T-cell (primary cell): Measurements from ENCODE around the gene ZNF135. TPM values are rescaled to one million over a fixed set of nuclear protein-coding genes. Genes with fewer than 3 reads are reported as not detected.

Experiments used
- ATAC-seq, 4 experiments: fragments of 200-7000 bp in 3 of 4; fragments of 150-1000 bp in 1 of 4; cut with Tn5 transposase; replicated peaks in 1 of 4; 1 replicate in 3 of 4; 2 replicates in 1 of 4; pipeline ENCODE4 v1.10.0; 2021; ENCODE audit warnings: moderate library complexity in 3 of 4, mild to moderate bottlenecking in 2 of 4, moderate number of reproducible peaks in 1 of 4
- CTCF ChIA-PET, 2 donors: fragments of 300-600 bp; sonication (Branson Sonifier 250); formaldehyde crosslinking; loops; one replicate each; lab custom pipeline; 2022; ENCODE audit warnings: antibody characterized with exemption in 2 of 2; lab: Charles Lee
- POLR2A ChIA-PET, 2 donors: fragments of 300-600 bp; sonication (Branson Sonifier 250); formaldehyde crosslinking; loops; one replicate each; lab custom pipeline; 2022; ENCODE audit warnings: antibody characterized with exemption in 2 of 2; lab: Charles Lee
- DNase-seq, 35 experiments: peaks; one replicate each; pipeline versions ENCODE4 v3.0.0 to v3.0.0-alpha.2; 2013 to 2023
- H3K27ac ChIP-seq: one replicate; pipeline ENCODE4 v1.5.1; 2013; ENCODE audit warnings: low read length
- H3K27me3 ChIP-seq, 2 experiments: replicated peaks in 1 of 2; 1 replicate in 1 of 2; 2 replicates in 1 of 2; pipeline versions ENCODE4 v1.6.1 to v1.7.0; 2013; ENCODE audit warnings: low read length in 1 of 2, mixed read lengths in 1 of 2; ENCODE audit not compliant: control insufficient read depth in 2 of 2, insufficient read depth in 2 of 2; ENCODE audit errors: extremely low read depth in 1 of 2
- H3K36me3 ChIP-seq, 2 donors: 1 replicate in 1 of 2; 2 replicates in 1 of 2; pipeline versions ENCODE4 v1.6.1 to v1.7.0; 2013; ENCODE audit warnings: low read length in 1 of 2; ENCODE audit not compliant: control insufficient read depth in 2 of 2, insufficient read depth in 1 of 2; ENCODE audit errors: extremely low read depth in 1 of 2
- H3K4me1 ChIP-seq, 2 experiments: 1 replicate in 1 of 2; 2 replicates in 1 of 2; pipeline versions ENCODE4 v1.6.1 to v1.7.0; 2013; ENCODE audit warnings: low read length in 2 of 2, mixed read lengths in 1 of 2; ENCODE audit not compliant: insufficient read depth in 2 of 2, control insufficient read depth in 1 of 2; ENCODE audit errors: extremely low read depth in 1 of 2
- H3K4me3 ChIP-seq, 2 donors: 1 replicate in 1 of 2; 2 replicates in 1 of 2; pipeline versions ENCODE4 v1.5.1 to v1.7.0; 2013; ENCODE audit warnings: mild to moderate bottlenecking in 2 of 2, low read length in 1 of 2, moderate library complexity in 1 of 2; ENCODE audit not compliant: control insufficient read depth in 1 of 2; ENCODE audit errors: extremely low read depth in 1 of 2
- H3K9me3 ChIP-seq: 2 replicates; pipeline ENCODE4 v1.7.0; 2013
- H3K27ac Mint-ChIP-seq, 2 donors: one replicate each; pipeline ENCODE4 v1.8.0; 2020 to 2021; ENCODE audit warnings: mild to moderate bottlenecking in 2 of 2, mixed read lengths in 2 of 2
- H3K27me3 Mint-ChIP-seq, 2 donors: one replicate each; pipeline ENCODE4 v1.8.0; 2021 to 2022; ENCODE audit warnings: mixed read lengths in 2 of 2
- H3K36me3 Mint-ChIP-seq: one replicate; pipeline ENCODE4 v1.8.0; 2021; ENCODE audit warnings: mixed read lengths
- H3K4me1 Mint-ChIP-seq, 3 donors: one replicate each; pipeline ENCODE4 v1.8.0; 2020 to 2022; ENCODE audit warnings: mixed read lengths in 3 of 3, mild to moderate bottlenecking in 1 of 3
- H3K4me3 Mint-ChIP-seq, 3 donors: one replicate each; pipeline ENCODE4 v1.8.0; 2020 to 2022; ENCODE audit warnings: mild to moderate bottlenecking in 3 of 3, mixed read lengths in 3 of 3, moderate library complexity in 3 of 3
- H3K9me3 Mint-ChIP-seq, 3 donors: one replicate each; pipeline ENCODE4 v1.8.0; 2020 to 2022; ENCODE audit warnings: mixed read lengths in 3 of 3
- WGBS: methylation state at CpG from one replicate; pipeline ENCODE4 v1.1.5; 2013; ENCODE audit warnings: missing lambda C conversion rate; ENCODE audit not compliant: insufficient coverage; 5-methylcytosine and 5-hydroxymethylcytosine counted together
- total RNA-seq, 35 experiments: library from RNA in 6 of 35; stranded (reverse) in 6 of 35; fragments of 120-200 nt in 1 of 35; gene quantifications; one replicate each; pipeline versions ENCODE4 v1.2.1 to v1.2.4 and lab custom pipeline; 2013 to 2026

ZNF135 gene
- total RNA-seq, 5 donors from 2014 or later (not counting 1 experiment from before 2014, with no cell fraction given) = 1.2 to 2.8 (median 2.1) TPM

DNA sequence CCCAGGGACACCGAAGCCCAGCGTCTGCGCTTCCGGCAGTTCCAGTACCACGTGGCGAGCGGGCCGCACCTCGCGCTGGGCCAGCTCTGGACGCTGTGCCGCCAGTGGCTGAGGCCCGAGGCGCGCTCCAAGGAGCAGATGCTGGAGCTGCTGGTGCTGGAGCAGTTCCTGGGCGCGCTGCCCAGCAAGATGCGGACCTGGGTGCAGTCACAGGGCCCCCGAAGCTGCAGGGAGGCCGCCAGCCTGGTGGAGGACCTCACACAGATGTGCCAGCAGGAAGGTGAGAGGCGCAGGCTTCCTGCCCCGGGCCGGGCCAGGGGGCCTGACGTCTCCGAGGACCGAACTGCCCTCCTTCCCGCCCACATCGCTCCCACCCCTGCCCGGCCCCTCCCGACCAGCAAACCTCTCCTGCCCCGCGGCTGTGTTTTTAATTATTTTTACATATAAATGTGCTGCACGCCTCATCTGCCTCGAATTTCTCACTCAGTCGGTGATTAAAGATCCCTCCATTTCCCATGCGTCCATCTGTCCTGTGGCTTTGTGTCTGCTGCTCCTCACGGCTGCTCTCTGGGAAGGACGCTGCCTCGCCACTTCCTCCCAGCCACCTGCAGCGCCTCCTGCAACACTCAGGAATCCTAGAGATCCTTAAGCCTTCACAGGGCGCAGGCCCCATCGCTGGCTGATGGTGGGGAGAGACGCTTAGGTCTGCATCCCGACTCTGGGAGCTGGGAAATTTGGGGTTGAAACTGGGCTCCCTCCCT lies 21.0 kb upstream of the ZNF135 start:
- no peak overlapping the region for H3K4me3 ChIP-seq
- DNase-seq (no peak), ATAC-seq (no peak)
- no peaks in the 10 kb centered on the region for H3K4me1 ChIP-seq
- Mint-ChIP-seq H3K36me3 (peaks cover 23% of the 10 kb centered on the region), H3K9me3 (peaks cover 14 to 37% (median 27%) of the 10 kb centered on the region in 3 donors), H3K4me3 (no peak overlapping the region), H3K27ac (no peak overlapping the region), H3K27me3 (peaks cover 19 to 27% of the 10 kb centered on the region in 2 donors), H3K4me1 (peaks cover 0 to 1% (median 0%) of the 10 kb centered on the region in 3 donors)
- H3K27me3 ChIP-seq = peaks cover 0 to 71% of the 10 kb centered on the region in 2 experiments
- 55% methylated on average over 31 of the region's 44 CpGs for WGBS
- POLR2A ChIA-PET = no interaction called here
- no peaks in the 10 kb centered on the region for H3K9me3 ChIP-seq
- no peak overlapping the region for H3K27ac ChIP-seq
- CTCF ChIA-PET = no interaction called here
- H3K36me3 ChIP-seq = no peaks in the 10 kb centered on the region

DNA sequence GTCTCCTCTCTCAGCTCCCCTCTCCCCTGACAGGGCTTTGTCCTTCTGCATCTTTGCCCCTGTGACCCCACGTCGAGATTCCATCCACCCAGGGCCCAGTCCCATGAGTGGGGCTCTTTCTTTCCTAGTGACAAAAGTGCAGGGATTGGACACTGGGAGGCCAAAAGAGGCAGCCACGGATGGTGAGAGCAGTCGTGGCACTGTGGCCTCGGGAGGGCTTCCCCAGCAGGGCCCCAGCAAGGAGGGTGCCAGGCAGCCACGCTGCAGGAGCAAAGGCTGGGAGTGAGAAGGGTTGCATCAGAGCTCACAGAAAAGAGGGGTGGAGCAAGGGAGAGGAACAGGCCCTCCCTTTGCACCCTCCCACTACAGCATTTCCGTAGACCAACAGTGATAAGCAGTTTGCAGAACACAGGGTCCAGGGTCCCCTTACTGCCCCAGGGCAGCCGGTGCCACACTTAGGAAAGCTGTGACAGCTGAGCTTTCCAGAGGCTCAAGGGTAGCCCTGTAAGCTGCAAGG lies 20.3 kb upstream of the ZNF135 start:
- peaks cover 23% of the 10 kb centered on the region for H3K36me3 Mint-ChIP-seq
- Histone ChIP-seq H3K36me3 (no peaks in the 10 kb centered on the region), H3K4me3 (no peak overlapping the region), H3K27ac (no peak overlapping the region), H3K4me1 (no peaks in the 10 kb centered on the region), H3K27me3 (peaks cover 0 to 65% of the 10 kb centered on the region in 2 experiments), H3K9me3 (no peaks in the 10 kb centered on the region)
- ChIA-PET POLR2A (no interaction called here), CTCF (no interaction called here)
- DNase-seq = no peak
- peaks cover 14 to 42% (median 30%) of the 10 kb centered on the region in 3 donors for H3K9me3 Mint-ChIP-seq
- WGBS = 27% methylated on average over 3 of the region's 8 CpGs
- peaks cover 0 to 1% (median 0%) of the 10 kb centered on the region in 3 donors for H3K4me1 Mint-ChIP-seq
- no peak for ATAC-seq
- no peak overlapping the region for H3K27ac Mint-ChIP-seq
- H3K27me3 Mint-ChIP-seq = peaks cover 19 to 24% of the 10 kb centered on the region in 2 donors
- no peak overlapping the region for H3K4me3 Mint-ChIP-seq

GRCh38 chr19:58040751-58041525 lies 18.1 kb upstream of the ZNF135 start:
- H3K27ac ChIP-seq = no peak overlapping the region
- Mint-ChIP-seq H3K4me1 (no peaks in the 10 kb centered on the region), H3K27me3 (peaks cover 7 to 11% of the 10 kb centered on the region in 2 donors), H3K36me3 (peaks cover 10% of the 10 kb centered on the region), H3K4me3 (no peak overlapping the region), H3K27ac (no peak overlapping the region), H3K9me3 (peaks cover 13 to 35% (median 21%) of the 10 kb centered on the region in 3 donors)
- H3K4me1 ChIP-seq = no peaks in the 10 kb centered on the region
- no peak for DNase-seq
- no peak for ATAC-seq
- H3K36me3 ChIP-seq = no peaks in the 10 kb centered on the region
- 89% methylated on average over 20 of the region's 21 CpGs for WGBS
- no peak overlapping the region for H3K4me3 ChIP-seq
- peaks cover 0 to 51% of the 10 kb centered on the region in 2 experiments for H3K27me3 ChIP-seq
- CTCF ChIA-PET = no interaction called here
- POLR2A ChIA-PET = no interaction called here
- no peaks in the 10 kb centered on the region for H3K9me3 ChIP-seq

GRCh38 chr19:58042495-58043340 lies 16.4 kb upstream of the ZNF135 start:
- no peak overlapping the region for H3K4me3 ChIP-seq
- ATAC-seq (no peak), DNase-seq (no peak)
- Mint-ChIP-seq H3K27me3 (peaks cover 0 to 4% of the 10 kb centered on the region in 2 donors), H3K27ac (no peak overlapping the region), H3K9me3 (peaks cover 18 to 34% (median 24%) of the 10 kb centered on the region in 3 donors), H3K4me1 (no peaks in the 10 kb centered on the region), H3K36me3 (peaks cover 9% of the 10 kb centered on the region), H3K4me3 (no peak overlapping the region)
- POLR2A ChIA-PET = no interaction called here
- H3K27ac ChIP-seq = no peak overlapping the region
- peaks cover 0 to 42% of the 10 kb centered on the region in 2 experiments for H3K27me3 ChIP-seq
- no peaks in the 10 kb centered on the region for H3K36me3 ChIP-seq
- H3K9me3 ChIP-seq = no peaks in the 10 kb centered on the region
- CTCF ChIA-PET = no interaction called here
- H3K4me1 ChIP-seq = no peaks in the 10 kb centered on the region
- WGBS = 50% methylated on average over 39 of the region's 54 CpGs

DNA sequence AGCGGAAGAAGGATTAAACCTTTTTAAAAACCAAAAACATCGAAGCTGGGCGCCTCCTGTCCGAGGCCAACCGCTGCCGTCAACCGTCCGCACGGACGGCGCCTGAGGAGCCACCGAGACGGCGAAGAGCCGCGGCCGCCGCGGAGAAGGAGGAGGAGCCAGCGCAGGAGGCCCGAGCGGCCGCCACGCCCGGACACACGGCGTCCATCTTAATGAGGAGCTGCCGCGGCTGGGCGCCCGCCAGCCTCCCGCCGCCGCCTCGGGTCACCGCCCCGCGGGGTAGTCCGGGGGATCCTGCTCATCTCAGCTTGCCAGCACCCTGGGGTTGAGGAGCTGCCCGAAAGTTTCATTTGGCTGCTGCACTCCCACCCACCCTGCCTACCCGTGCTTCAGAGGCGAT lies 14.7 kb upstream of the ZNF135 start:
- CTCF ChIA-PET = no interaction called here
- H3K27me3 Mint-ChIP-seq = no peaks in the 10 kb centered on the region
- POLR2A ChIA-PET = interaction anchor here in 1 of 2 donors (0.6 kb wide), 1 partner anchor 112 kb away, joined by 3 read pairs; no protein-coding TSS in a partner anchor
- H3K4me1 Mint-ChIP-seq = no peaks in the 10 kb centered on the region
- H3K4me3 ChIP-seq = no peak overlapping the region
- H3K36me3 Mint-ChIP-seq = peaks cover 9% of the 10 kb centered on the region
- peaks cover 0 to 27% of the 10 kb centered on the region in 2 experiments for H3K27me3 ChIP-seq
- H3K9me3 ChIP-seq = no peaks in the 10 kb centered on the region
- peaks cover 22 to 46% (median 30%) of the 10 kb centered on the region in 3 donors for H3K9me3 Mint-ChIP-seq
- H3K4me3 Mint-ChIP-seq = no peak overlapping the region
- no peak for ATAC-seq
- H3K36me3 ChIP-seq = no peaks in the 10 kb centered on the region
- 77% methylated on average over 31 of the region's 42 CpGs for WGBS
- DNase-seq = no peak
- no peak overlapping the region for H3K27ac Mint-ChIP-seq
- no peaks in the 10 kb centered on the region for H3K4me1 ChIP-seq
- H3K27ac ChIP-seq = no peak overlapping the region

DNA sequence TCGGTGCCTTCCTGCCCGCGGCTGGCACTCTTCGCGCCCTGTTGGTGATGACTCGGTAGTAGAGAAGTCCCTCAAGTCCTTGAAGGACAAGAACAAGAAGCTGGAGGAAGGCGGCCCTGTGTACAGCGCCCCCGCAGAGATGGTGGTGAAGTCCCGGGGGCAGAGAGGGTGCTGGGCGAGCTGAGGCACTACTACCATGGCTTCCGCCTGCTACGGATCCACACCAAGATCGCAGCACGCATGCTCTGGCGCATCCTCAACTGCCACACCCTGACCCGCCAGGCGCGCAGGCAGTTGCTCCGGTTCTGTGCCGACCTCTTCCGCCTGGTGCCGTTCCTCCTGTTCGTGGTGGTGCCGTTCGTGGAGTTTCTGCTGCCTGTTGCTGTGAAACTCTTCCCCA lies 14.2 kb upstream of the ZNF135 start:
- Histone ChIP-seq H3K4me3 (no peak overlapping the region), H3K36me3 (no peaks in the 10 kb centered on the region), H3K27ac (no peak overlapping the region), H3K9me3 (no peaks in the 10 kb centered on the region), H3K4me1 (no peaks in the 10 kb centered on the region), H3K27me3 (peaks cover 0 to 26% of the 10 kb centered on the region in 2 experiments)
- ATAC-seq (no peak), DNase-seq (no peak)
- POLR2A ChIA-PET = no interaction called here
- no peak overlapping the region for H3K27ac Mint-ChIP-seq
- WGBS = 95% methylated on average over 26 of the region's 26 CpGs
- H3K9me3 Mint-ChIP-seq = peaks cover 23 to 50% (median 33%) of the 10 kb centered on the region in 3 donors
- H3K36me3 Mint-ChIP-seq = peaks cover 9% of the 10 kb centered on the region
- H3K27me3 Mint-ChIP-seq = no peaks in the 10 kb centered on the region
- H3K4me1 Mint-ChIP-seq = no peaks in the 10 kb centered on the region
- H3K4me3 Mint-ChIP-seq = no peak overlapping the region
- CTCF ChIA-PET = no interaction called here
